ENCODE results near the gene TARS2. TPM values are rescaled to one million over a fixed set of nuclear protein-coding genes. Genes with fewer than 3 reads are reported as not detected.

TARS2 gene
- total RNA-seq, 1 experiment from 2014 or later = 42.9 TPM

DNA sequence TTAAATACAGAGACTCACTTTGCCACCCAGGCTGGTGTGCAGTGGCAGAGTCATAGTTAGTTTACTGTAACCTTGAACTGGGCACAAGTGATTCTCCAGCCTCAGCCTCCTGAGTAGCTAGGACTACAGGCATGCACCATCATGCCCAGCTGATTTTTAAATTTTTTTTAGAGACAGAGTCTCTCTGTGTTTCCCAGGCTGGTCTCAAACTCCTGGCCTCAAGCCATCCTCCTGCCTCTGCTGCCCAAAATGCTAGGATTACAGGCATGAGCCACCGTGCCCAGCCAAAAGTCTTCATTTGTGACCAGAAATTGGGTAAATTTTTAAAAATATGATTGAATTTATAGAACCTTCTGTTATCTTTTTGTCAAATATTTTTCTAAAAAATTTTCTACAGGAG lies 17.9 kb upstream of the TARS2 start:
- Mint-ChIP-seq H3K27ac (no peak overlapping the region), H3K4me3 (no peak overlapping the region), H3K27me3 (ENCODE audit: low read depth) (no peaks in the 10 kb centered on the region), H3K9me3 (no peaks in the 10 kb centered on the region), H3K36me3 (peaks cover 47% of the 10 kb centered on the region), H3K4me1 (peaks cover 11% of the 10 kb centered on the region)
- CTCF ChIA-PET = no interaction called here
- ATAC-seq (no peak), DNase-seq (ENCODE audit: low spot score) (no peak)
- POLR2A ChIA-PET = no interaction called here
- no peak for TF ChIP-seq EMX1 (CRISPR knock-in tag; IDR thresholded peaks at IDR 0.05)
- TF ChIP-seq, protein P1, sequence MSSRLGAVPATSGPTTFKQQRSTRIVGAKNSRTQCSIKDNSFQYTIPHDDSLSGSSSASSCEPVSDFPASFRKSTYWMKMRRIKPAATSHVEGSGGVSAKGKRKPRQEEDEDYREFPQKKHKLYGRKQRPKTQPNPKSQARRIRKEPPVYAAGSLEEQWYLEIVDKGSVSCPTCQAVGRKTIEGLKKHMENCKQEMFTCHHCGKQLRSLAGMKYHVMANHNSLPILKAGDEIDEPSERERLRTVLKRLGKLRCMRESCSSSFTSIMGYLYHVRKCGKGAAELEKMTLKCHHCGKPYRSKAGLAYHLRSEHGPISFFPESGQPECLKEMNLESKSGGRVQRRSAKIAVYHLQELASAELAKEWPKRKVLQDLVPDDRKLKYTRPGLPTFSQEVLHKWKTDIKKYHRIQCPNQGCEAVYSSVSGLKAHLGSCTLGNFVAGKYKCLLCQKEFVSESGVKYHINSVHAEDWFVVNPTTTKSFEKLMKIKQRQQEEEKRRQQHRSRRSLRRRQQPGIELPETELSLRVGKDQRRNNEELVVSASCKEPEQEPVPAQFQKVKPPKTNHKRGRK (CRISPR knock-in tag; IDR thresholded peaks at IDR 0.05; ENCODE audit: borderline replicate concordance) = no peak
- TF ChIP-seq JAZF1 (CRISPR knock-in tag; IDR thresholded peaks at IDR 0.05) = no peak
- TF ChIP-seq FOXJ3 (CRISPR knock-in tag; IDR thresholded peaks at IDR 0.05; ENCODE audit: borderline replicate concordance) = no peak
- TF ChIP-seq NFATC4 (CRISPR knock-in tag; IDR thresholded peaks at IDR 0.05) = no peak
- TF ChIP-seq, protein P2, sequence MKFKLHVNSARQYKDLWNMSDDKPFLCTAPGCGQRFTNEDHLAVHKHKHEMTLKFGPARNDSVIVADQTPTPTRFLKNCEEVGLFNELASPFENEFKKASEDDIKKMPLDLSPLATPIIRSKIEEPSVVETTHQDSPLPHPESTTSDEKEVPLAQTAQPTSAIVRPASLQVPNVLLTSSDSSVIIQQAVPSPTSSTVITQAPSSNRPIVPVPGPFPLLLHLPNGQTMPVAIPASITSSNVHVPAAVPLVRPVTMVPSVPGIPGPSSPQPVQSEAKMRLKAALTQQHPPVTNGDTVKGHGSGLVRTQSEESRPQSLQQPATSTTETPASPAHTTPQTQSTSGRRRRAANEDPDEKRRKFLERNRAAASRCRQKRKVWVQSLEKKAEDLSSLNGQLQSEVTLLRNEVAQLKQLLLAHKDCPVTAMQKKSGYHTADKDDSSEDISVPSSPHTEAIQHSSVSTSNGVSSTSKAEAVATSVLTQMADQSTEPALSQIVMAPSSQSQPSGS (CRISPR knock-in tag; IDR thresholded peaks at IDR 0.05; ENCODE audit: borderline replicate concordance, low read depth) = no peak
- TF ChIP-seq PRRX2 (CRISPR knock-in tag; IDR thresholded peaks at IDR 0.05) = no peak
- TF ChIP-seq, protein P3, sequence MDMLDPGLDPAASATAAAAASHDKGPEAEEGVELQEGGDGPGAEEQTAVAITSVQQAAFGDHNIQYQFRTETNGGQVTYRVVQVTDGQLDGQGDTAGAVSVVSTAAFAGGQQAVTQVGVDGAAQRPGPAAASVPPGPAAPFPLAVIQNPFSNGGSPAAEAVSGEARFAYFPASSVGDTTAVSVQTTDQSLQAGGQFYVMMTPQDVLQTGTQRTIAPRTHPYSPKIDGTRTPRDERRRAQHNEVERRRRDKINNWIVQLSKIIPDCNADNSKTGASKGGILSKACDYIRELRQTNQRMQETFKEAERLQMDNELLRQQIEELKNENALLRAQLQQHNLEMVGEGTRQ (CRISPR knock-in tag; IDR thresholded peaks at IDR 0.05) = no peak
- TF ChIP-seq FOXP4 (CRISPR knock-in tag; IDR thresholded peaks at IDR 0.05) = no peak
- TF ChIP-seq SMAD3 (CRISPR knock-in tag; IDR thresholded peaks at IDR 0.05; ENCODE audit: borderline replicate concordance) = no peak
- no peak for TF ChIP-seq ZNF232 (CRISPR knock-in tag; IDR thresholded peaks at IDR 0.05)
- no peak for TF ChIP-seq SOX15 (CRISPR knock-in tag; IDR thresholded peaks at IDR 0.05)
- TF ChIP-seq GTF2I (CRISPR knock-in tag; conservative IDR thresholded peaks at IDR 0.05) = no peak
- TF ChIP-seq, protein P4, sequence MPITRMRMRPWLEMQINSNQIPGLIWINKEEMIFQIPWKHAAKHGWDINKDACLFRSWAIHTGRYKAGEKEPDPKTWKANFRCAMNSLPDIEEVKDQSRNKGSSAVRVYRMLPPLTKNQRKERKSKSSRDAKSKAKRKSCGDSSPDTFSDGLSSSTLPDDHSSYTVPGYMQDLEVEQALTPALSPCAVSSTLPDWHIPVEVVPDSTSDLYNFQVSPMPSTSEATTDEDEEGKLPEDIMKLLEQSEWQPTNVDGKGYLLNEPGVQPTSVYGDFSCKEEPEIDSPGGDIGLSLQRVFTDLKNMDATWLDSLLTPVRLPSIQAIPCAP (CRISPR knock-in tag; IDR thresholded peaks at IDR 0.05) = no peak

DNA sequence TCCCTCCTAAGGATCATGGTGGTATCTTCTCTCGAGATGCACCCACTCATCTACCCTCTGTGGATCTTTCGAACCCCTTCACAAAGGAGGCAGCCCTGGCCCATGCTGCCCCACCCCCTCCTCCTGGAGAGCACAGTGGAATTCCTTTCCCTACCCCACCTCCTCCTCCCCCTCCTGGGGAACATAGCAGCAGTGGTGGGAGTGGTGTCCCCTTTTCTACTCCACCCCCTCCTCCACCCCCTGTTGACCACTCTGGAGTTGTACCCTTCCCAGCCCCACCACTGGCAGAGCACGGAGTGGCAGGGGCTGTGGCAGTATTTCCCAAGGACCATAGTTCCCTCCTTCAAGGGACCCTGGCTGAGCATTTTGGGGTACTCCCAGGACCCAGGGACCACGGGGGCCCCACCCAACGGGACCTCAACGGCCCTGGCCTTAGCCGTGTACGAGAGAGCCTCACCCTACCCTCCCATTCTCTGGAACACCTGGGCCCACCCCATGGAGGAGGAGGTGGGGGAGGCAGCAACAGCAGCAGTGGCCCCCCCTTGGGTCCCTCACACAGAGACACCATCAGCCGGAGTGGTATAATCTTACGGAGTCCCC lies 14.5 kb upstream of the TARS2 start:
- Mint-ChIP-seq H3K4me3 (no peak overlapping the region), H3K9me3 (no peaks in the 10 kb centered on the region), H3K4me1 (peaks cover 11% of the 10 kb centered on the region), H3K27ac (peak overlapping the region; percentile 49; the same call in 1 of the 2 replicates), H3K36me3 (peaks cover 31% of the 10 kb centered on the region), H3K27me3 (ENCODE audit: low read depth) (no peaks in the 10 kb centered on the region)
- ATAC-seq (peak; percentile 76), DNase-seq (ENCODE audit: low spot score) (peak; percentile 22)
- POLR2A ChIA-PET = no interaction called here
- TF ChIP-seq CDX4 (CRISPR knock-in tag; IDR thresholded peaks at IDR 0.05; ENCODE audit: borderline replicate concordance) (no peak), HMGA2 (CRISPR knock-in tag; IDR thresholded peaks at IDR 0.05) (no peak), IRF2 (CRISPR knock-in tag; IDR thresholded peaks at IDR 0.05; ENCODE audit: borderline replicate concordance, low read depth) (no peak), ATF3 (CRISPR knock-in tag; conservative IDR thresholded peaks at IDR 0.05) (no peak), ZNF281 (CRISPR knock-in tag; IDR thresholded peaks at IDR 0.05) (no peak), E2F1 (CRISPR knock-in tag; IDR thresholded peaks at IDR 0.05) (no peak), ZNF232 (CRISPR knock-in tag; IDR thresholded peaks at IDR 0.05) (no peak)
- TF ChIP-seq, protein P3 (CRISPR knock-in tag; IDR thresholded peaks at IDR 0.05) = no peak
- CTCF ChIA-PET = no interaction called here

Data from WTC11 (cell line).